HG02642 (cell line): ENCODE data around the gene ANKRD53.

ENCODE experiments used
- ATAC-seq: cut with Tn5 transposase; IDR thresholded peaks from one replicate; pipeline ENCODE4 v1.9.1; 2021; ENCODE audit warnings: mild to moderate bottlenecking; ENCODE audit not compliant: unreplicated experiment, poor library complexity

ANKRD53 gene

DNA sequence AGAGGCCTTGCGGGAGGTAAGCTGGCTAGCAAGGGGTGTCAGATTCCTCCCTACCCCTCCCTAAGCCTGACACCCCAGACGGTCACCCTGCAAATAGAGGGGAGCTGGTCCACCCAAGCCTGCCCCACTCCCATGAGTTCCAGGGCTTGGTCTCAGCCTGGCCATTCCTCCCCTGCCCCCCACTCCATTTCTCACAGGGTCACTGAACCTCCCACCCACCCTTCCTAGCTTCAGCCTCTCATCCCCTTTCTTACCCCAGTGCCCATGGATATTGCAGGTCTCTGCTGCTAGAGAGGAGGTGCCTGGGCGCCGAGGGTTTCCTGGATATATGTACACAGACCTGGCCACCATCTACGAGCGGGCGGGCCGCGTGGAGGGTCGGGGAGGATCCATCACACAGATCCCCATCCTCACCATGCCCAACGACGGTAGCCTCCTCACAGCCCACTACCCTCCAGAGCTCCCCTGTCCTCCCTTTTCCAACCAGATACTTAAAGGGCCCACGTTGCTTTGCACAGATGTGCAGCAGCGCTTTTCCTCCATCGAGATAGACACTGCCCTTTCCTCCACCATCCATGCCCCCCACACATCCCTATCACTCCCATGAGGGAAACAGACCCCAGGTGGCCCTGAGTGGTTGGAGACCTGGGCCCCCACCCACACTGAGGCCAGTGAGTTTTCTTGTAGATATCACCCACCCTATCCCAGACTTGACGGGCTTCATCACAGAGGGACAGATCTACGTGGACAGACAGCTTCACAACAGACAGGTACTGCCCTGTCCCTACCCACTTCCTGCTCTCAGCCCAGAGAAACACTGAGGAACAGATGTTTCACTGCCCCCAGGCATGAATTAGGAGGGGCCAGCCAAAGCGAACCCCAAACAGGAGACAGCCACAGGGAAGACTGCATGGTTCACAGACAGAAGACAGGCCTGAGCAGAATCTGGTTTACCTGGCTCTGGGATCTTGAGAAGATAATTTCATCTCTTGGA is 15.2 kb upstream of the ANKRD53 start:
- ATAC-seq = no peak

DNA sequence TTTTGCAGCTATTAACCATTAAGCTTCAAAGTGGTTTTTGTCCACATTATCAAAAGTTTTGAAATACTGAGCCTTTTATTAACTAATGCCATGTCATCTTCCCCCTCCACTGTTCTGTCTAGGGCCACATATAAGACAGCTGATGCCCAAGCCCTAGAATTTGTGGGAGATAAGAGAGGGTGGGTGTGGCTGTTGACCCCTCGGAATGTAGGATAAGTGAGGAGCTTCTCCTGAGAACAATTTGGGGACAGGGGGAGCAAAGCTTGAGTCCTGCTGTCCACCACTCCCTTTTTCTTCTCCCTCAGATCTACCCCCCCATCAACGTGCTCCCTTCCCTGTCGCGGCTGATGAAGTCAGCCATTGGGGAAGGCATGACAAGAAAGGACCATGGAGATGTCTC is 14.3 kb upstream of the ANKRD53 start:
- ATAC-seq = no peak

DNA sequence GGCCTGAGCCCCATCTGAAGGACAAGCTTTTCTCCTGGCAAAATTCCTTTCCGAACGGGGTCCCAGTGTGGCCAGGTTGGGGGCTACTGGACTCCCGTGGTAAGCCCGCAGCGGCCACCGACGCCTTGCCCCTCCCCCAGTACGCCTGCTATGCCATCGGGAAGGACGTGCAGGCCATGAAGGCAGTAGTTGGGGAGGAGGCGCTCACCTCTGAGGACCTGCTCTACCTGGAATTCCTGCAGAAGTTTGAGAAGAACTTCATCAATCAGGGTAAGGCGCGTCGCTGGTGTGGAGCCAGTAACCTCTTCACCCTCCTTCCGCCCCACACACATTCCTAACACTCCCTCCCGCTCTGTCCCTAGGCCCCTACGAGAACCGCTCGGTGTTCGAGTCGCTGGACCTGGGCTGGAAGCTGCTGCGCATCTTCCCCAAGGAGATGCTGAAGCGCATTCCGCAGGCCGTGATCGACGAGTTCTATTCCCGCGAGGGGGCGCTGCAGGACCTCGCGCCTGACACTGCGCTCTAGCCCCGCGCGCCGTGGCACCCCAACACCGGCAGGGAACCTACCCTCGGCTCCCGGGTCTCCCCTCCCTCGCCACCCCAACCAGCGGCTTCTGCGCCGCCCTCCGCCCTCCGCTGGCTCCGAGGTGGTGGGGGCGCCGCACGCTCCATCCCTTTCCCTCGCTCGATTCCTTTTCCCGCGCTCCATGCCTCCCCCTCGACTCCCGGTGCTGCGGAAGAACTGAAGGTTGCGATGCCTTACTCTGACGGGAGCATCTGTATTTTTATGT is 13.6 kb upstream of the ANKRD53 start:
- peak; percentile 78 for ATAC-seq

DNA sequence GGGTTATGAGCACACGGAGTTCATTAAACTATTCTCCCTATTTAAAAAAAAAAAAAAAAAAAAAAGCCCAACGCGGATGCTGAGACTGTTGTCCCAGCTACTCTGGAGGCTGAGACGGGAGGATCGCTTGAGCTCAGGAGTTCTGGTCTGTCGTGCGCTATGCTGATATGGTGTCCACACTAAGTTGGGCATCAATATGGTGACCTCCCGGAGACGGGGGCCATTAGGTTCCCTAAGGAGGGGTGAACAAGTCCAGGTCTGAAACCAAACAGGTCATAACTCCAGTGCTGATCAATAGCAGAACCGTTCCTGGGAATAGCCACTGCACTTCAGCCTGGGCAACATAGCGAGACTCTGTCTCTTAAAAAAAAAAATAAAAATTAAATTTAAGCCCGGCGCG is 12.9 kb upstream of the ANKRD53 start:
- ATAC-seq = no peak

DNA sequence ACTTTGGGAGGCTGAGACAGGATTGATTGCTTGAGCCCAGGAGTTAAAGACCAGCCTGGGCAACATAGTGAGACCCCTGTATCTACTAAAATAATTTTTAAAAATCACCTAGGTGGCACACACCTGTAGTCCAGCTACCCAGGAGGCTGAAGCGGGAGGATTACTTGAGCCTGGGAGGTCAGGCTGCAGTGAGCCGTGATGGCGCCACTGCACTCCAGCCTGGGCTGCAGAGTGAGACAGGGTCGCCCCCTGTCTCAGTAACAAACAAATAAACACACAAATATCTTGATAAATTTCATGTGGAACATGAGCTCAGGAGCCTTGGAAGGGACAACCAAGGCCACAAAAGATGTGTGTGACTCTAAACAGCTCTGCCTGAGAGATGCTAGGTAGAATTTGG is 11.7 kb upstream of the ANKRD53 start:
- ATAC-seq = no peak

DNA sequence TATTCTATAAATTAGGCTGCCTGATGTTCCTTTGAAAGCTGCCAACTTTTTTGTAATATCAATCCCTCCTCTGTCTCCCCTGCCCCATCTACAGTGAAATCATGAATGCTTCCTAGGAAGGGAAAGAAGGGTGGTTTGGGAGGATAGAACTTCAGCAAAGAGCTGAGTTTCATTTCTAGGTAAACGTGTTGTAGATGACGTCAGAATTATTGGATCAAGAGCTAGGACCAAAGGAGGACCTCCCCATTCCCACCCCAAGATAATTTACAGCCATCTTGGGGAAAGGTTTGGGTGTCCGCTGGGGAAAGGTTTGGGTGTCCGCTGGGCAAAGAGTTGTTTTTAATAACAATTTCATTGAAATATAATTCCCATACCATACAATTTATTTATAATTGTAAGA is 11.2 kb upstream of the ANKRD53 start:
- ATAC-seq = no peak

DNA sequence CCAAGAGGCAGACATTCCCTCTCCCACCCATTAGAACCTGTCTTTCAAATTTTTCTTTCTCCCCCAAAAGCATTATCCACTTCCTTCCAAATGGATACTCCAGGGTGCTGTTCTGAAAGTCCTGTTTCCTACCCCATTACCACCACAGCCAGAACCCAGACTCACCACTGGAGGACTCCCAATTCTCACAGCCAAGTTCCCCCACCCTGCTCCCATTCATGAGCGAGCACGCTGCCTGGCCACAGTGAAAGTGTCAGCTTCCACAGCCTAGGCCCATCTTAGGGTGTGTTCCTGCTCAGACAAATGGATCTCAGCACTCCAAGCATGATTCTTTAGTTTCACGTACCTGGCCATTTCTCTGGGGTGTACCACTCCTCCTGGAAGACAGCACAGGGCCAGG is 3.8 kb upstream of the ANKRD53 start:
- ATAC-seq = no peak

DNA sequence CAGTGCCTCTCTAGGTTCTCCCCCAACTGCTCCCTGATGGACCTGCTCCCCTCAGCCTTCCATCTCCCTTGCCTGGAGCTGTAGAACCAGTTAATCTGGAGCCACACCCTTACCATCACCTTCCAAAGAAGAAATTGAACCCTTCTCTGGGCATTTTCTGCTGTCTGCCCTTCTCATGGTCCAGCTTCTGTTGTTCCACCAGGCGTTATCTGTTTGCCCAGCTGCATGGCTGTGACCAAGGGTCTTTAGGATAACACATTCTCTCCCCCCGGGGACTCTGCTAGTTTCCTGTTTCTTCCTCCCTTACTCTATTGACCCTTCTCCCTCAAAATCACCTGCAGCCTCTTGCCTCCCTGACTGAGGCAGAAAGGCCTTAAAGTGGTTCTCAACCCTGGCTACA is 3.2 kb upstream of the ANKRD53 start:
- no peak for ATAC-seq

DNA sequence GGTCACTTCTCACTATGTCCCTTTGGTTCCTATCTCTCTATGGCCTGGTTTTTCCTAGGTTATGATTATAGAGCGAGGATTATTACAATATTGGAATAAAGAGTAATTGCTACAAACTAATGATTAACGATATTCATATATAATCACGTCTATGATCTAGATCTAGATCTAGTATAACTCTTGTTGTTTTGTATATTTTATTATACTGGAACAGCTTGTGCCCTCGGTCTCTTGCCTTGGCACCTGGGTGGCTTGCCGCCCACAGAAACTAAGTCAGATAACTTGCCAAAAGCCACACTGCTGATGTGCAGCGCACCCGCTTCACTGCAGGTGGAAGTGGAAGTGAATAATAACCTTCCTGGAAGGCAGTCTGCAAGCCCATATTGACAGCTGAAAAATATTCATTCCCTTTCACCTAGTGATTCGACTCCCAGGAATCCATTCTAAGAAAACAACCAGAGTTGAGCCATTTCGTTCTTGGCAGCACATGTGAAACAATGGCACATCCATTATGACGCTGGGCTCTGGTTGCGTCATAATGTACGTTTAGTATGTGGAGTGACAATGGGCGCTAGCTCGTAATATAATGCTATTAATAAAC is 725 bp upstream of the ANKRD53 start:
- ATAC-seq = no peak

DNA sequence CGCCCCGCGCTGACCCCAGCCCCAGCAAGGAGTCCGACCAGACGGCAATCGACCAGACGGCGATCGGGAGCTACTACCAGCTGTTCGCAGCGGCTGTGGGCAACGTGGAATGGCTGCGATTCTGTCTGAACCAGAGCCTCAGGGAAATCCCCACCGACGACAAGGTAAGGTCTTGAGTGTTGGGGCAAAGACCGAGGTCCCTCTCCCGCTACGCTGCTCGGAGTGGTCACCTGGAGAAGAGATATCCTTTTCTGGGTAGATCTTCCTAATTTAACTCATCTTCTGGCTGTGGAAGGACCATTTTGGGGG is 704 bp downstream of the ANKRD53 start:
- ATAC-seq = no peak

DNA sequence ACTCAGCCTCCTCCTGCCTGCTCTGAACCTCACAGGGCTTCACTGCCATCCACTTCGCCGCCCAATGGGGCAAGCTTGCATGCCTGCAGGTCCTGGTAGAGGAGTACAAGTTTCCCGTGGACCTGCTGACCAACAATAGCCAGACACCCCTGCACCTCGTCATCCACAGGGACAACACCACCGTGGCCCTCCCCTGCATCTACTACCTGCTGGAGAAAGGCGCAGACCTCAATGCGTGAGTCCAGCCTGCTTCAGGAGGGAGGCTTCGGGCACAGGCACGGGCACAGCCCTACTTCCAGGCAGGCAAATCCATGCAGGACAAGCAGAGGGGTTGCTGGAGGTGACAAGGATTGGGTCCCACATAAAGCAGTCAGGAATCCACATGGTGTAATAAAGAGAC is 1.2 kb downstream of the ANKRD53 start:
- no peak for ATAC-seq

DNA sequence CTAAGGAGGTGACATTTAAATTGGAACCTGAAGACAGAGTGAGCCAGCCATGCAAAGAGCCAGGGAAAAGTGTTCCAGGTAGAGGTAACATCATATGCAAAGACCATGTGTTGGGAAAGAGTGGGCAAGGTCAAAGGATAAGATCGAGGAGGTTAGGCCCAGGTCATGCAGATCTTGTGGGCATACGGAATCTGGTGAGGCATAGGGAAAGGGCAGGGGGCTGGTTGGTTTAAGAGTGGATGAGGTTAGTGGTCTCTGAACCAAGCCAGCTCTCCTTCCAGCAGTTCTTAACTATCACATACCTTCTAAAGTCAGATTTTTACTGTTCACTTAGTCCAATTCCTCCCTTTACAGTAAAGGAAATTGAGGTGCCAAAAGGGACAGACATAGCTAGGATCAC is 3.0 kb downstream of the ANKRD53 start:
- ATAC-seq = no peak

DNA sequence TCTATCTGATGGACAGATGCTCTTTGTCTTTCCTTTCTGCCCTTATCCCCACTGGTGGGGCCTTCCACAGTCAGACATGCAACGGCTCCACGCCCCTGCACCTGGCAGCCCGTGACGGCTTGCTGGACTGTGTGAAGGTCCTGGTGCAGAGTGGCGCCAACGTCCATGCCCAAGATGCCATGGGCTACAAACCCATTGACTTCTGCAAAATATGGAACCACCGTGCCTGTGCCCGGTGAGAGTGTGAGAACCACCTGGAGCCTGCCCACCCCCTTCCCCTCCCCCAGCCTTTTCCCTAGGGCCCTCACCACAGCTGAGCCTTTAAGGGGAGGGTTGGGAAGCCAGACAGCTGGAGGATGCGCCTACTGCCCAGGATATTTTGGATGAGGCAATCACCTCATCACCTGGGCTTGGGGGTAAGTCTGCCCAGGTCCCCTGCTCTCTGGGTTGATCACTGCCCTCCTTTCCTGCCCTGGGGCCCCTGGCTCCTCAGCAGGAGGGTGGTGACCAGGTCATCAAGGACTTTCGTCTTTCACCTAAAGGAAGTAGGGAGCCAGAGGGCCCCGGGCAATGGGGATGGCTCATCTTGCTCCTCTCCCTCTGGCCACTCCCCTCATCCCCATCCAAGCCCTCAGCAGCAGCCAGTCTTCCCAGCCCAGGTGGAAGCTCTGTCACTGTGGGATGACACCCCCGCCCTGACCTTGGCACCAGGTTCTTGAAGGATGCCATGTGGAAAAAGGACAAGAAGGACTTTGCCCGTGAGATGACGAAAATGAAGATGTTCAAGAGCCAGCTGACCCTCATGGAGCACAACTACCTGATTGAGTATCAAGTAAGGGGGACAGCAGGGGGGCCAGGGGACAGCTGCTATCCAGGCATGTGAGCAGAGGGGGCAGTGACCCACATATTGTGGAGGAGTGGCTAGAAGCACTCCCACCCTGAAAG is 3.7 kb downstream of the ANKRD53 start:
- ATAC-seq = no peak

DNA sequence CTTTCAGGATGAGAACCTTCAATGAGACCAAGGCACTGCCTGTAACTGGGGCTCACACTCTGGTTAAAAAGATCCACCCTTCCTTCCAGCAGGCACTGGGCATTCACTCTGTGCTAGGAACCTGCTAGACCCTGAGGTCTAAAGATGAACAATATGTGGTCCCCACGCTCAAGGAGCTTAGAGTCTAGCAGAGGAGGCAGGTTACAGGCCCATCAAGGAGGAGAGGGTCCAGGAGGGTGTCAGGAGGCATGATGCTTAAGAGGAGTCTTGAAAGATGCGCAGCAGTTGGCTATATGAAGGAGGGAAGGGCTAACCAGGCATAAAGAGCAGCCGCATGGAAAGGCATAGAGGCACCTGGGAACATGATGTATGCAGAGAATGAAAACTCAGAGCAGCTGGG is 4.5 kb downstream of the ANKRD53 start:
- ATAC-seq = no peak

DNA sequence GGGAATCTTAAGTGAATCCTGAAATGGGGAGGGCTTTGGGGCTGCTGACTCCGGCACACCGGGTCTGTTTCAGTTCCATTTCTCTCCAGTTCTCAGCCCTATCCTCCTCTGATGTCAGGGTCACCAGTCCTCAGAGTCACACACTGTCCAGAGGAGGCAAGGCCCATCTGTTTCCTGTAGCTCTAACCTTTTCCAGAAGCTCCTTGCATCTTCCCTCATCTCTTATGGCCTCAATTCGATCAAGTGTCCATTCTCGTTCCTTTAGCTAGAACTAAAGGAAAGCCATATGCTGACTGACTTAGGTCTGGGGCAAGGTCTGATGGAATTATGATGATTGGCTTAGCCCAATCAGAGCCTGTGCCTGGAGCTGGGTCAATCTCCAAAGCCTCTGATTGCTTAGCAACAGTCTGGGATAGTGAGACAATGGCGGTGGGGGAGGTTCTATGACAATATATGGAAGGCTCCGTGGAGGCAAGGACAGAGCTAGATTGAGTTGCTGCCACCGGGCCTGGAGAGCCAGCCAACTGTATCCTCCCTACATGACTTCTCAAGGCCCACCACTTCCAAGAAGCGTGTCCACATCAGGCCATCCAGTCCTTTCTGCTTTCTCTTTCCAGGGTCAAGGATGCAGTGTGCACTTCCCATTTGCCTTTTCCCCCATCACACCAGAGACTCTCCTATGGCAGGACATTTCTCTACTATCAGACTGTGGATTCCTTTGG is 5.2 kb downstream of the ANKRD53 start:
- ATAC-seq = no peak

DNA sequence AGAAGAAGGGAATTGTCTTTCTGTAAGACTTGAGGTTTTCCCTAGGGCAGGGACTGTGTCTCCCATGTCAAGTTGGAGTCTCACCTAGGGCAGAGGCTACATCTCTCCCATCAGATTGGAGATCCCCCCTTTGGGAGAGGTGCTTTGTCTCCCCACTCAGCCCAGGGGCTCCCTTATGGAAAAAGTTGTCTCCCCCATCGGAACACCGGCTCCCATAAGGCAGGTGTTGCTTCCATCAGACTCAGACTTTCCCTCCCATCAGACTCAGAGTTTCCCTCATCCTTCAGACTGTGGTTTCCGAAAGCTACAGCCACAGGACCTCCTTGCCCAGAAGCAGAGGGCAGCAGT is 5.8 kb downstream of the ANKRD53 start:
- no peak for ATAC-seq

DNA sequence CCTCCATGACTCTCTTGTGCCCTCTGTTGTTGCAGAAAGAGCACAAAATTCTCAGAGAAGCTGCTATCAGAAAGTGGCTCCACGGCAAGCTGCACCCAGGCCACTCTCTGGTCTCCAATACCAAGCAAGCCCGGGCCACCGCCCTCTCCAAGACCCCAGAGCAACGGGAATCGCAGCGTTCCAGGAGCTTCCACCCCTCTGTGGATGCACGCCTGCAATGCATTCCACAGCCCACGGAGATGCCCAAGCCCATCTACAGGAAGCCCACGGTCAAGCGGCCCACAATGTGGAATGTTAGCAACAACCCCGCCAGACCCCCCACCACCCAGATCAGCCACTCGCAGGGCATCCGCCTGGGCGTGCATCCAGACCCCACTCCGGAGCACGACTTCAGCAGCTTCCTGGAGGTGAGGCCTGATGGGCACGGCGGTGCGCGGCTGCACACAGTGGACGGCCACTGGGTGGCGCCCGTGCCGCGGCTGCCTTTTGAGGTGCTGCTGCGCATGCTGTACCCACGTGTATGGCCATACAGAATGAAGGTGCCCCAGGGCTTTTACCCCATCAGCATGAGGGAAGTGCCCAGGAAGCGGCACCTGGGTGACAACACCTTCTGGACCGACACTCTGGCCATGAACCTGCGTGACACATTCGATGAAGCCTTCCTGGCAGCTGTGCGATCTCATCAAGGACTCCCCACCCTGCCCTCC is 6.3 kb downstream of the ANKRD53 start:
- ATAC-seq = peak; percentile 93

DNA sequence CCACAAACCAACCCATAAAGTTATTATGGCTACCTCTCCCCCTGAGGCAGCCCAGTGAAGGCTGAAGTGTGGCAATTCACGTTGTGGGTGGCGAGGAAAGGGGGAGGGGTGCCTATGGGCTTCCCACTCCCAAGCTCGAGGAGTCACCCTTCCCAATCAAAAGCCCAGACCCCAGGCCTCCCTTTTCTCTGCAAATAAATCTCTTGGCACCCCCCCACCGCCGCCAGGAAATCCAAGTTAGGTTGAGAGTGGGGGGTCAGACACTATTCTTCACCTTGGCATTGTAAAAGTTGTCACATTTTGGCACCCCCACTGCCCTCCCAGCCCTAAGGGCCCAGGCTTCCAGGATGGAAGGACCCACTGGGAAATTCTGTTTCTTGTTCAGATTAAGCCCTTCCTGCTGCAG is 6.9 kb downstream of the ANKRD53 start:
- ATAC-seq = no peak

DNA sequence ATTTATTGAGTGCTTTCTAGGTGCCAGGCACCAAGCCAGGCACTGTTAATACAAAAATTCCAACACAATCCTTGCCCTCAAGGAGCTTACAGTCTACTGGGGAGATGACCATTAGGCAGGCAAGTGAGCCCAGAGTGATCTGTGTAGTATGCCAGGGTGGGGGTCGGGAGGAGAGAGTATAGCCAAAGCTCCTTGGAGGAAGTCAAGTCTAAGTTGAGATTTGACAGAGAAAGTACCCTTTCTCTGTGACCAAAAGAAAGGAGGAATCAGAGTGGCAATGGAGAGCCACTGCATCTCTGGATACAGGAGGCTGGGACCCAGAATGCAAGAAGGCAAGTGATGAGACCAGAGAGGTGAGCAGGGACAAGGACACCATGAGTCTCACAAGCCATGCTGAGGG is 7.5 kb downstream of the ANKRD53 start:
- no peak for ATAC-seq
